GM18526 (cell line): ENCODE data around the gene FANK1.

Experiments used
- POLR2A ChIP-seq: IDR thresholded peaks from 3 replicates; pipeline ENCODE4 v1.6.1; 2011; ENCODE audit not compliant: insufficient read length; ENCODE audit errors: extremely low read depth

The FANK1 gene

DNA sequence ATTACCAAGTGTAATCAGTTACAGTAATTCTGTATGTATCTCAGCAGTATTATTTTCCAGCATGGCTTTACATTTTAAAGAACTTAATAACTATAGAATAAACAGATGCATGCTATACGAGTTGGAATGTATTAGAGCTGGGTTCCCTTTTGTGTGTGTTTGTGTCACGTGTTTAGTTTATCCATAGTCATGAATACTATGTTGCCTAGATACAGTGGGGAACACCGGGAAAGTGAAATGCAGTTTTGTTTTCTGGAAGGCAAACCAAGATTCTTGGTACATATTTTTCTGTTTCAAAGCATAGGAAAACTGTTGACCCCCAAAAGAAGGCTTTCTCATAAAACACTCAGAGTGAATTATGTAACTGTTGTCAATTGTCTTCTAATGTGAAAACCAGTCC, 119.0 kb downstream of the FANK1 start:
- no peak for TF ChIP-seq POLR2A

- no peak for TF ChIP-seq POLR2A
Measured at GRCh38 chr10:126016156-126016805, 119.9 kb downstream of the FANK1 start.

GRCh38 chr10:126016882-126017281, 120.5 kb downstream of the FANK1 start:
- no peak for TF ChIP-seq POLR2A

GRCh38 chr10:126017961-126018560, 121.7 kb downstream of the FANK1 start:
- TF ChIP-seq POLR2A: no peak

- TF ChIP-seq POLR2A: no peak
Measured at GRCh38 chr10:126021833-126022500, 125.6 kb downstream of the FANK1 start.

GRCh38 chr10:126022841-126023240, 126.5 kb downstream of the FANK1 start:
- TF ChIP-seq POLR2A: no peak

DNA sequence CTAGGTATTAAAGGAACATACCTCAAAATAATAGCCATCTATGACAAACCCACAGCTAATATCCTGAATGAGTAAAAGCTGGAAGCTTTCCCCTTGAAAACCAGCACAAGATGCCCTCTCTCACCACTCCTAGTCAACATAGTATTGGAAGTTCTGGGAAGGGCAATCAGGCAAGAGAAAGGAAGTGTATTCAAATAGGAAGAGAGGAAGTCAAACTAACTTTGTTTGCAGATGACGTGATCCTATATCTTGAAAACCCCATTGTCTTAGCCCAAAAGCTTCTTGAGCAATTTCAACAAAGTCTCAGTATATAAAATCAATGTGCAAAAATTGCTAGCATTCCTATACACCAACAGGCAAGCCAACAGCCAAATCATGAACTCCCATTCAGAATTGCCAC, 131.3 kb downstream of the FANK1 start:
- no peak for TF ChIP-seq POLR2A

DNA sequence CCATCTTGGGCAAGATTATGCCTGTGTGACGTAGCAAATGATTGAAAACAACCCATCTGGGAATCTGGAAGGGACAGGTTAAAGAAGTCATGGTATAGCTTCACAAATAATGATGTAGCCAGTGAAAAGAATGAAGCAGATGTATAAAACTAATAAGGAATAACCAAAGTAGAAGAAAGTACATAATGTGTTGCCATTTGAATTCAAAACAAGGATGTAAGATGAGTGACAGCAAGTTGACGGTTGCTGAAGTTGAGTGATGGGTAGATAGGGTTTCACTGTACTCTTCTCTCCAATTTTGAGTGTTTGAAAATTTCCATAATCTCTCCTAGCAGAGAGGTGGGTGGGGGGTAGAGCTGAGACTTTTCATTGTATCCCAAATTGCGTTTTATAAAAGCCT, 133.6 kb downstream of the FANK1 start:
- no peak for TF ChIP-seq POLR2A

GRCh38 chr10:126034586-126034985, 138.2 kb downstream of the FANK1 start:
- no peak for TF ChIP-seq POLR2A

DNA sequence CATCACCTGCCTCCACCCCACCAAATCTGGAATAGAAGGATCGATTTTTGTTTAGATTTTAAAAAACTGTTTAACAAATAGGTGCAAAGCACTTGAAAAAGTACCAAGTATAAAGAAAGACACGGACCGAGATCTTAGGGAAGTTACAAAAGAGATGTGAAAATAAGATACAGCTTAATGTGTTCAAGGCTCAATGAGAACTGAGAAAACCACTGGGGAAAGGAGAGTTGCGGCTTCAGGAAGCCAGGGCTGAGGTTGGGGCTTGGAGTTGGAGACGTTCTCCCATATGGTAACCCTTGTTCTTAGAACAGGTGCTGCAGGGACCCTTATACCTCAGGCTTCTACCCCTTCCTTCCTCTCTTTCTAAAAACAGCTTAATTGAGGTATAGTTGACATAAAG, 140.2 kb downstream of the FANK1 start:
- no peak for TF ChIP-seq POLR2A

DNA sequence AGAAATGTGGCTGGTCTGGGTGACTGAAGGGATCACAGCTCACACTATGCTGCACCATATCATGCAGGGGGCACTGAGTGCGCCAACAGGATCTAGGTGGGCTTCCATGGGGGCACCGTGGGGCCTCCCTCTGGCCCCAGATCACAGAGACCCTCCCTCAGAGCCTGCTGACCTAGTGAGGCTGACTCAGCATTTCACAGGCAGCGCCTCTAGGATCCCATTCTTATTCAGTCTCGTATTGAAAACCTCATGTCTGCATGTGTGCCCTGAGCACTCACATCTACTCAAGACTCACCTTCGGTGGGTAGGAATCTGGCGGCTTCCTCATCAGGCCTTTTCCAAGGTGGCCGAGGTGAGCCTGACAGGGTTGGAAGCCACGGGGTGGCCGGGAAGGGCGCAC, 141.6 kb downstream of the FANK1 start:
- no peak for TF ChIP-seq POLR2A

- no peak for TF ChIP-seq POLR2A
Measured at GRCh38 chr10:126041117-126041516, 144.8 kb downstream of the FANK1 start.

- no peak for TF ChIP-seq POLR2A
Measured at GRCh38 chr10:126041804-126042231, 145.5 kb downstream of the FANK1 start.

DNA sequence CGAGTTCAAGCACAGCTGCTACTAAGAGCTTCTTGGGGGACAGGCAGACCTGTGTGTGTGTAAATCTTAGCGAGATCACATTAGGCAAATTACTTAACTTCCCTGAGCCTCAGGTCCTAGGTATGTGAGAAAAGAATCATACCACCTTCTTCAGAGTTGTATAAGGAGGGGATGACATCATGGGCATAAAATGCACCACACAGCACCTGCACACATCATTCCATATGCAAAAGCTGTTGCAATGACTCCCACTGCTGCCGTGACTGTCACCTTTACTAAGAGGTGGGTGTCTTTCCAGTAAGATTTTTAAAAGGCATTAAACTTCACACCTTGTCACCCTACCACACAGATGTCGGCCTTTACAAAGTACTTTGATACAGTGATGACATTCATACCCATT, 146.0 kb downstream of the FANK1 start:
- TF ChIP-seq POLR2A: no peak

DNA sequence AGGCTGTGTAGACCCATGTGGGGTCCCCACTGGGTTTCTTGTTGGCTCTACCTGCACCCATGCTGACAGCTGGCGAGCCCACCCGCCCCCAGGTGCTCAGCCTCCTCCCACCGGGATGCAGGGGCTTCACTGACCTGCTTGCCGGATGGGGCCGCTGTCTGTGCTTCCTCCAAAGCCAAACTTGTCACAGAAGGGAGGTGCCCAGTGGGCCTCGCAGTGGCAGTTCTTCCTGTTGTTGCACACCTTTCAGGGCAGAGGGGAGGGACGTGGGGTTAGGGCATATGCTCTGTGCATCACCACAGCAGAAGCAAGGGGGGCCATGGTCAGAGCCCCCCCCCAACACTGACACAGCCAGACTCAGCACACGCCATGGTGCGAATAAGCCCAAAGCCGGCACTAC, 146.5 kb downstream of the FANK1 start:
- TF ChIP-seq POLR2A: no peak

DNA sequence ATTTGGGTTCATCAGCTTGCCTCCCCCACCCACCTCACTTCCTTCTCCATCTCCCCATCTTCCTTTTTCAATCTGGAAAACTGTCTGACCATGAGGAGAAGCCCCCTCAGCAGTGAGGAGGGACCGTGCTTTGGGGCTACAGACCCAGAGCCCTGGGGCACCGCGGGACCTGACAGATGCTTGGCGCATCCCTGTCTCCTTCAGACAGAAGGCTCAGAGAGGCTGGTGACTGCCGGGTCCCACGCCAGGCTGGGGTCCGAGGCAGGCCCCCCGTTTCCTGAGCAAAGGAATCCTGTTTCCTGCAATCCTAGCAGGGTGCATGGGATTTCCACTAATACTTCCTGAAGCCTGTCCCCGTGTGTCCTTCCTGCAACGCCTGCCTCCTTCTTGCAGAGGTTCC, 147.0 kb downstream of the FANK1 start:
- no peak for TF ChIP-seq POLR2A
